GM18511 (cell line): ENCODE data around the gene SLX9.
A peak's percentile ranks its signal among the peaks of the same experiment; 100 is the strongest.

Source experiments
- ATAC-seq: cut with Tn5 transposase; IDR thresholded peaks from one replicate; pipeline ENCODE4 v1.9.1; 2021; ENCODE audit warnings: mild to moderate bottlenecking, moderate library complexity; ENCODE audit not compliant: unreplicated experiment

Gene SLX9

GRCh38 chr21:44929242-44929798 lies 10.5 kb upstream of the SLX9 start:
- ATAC-seq: no peak

- no peak for ATAC-seq
Measured at GRCh38 chr21:44929799-44930542, 9.9 kb upstream of the SLX9 start.

GRCh38 chr21:44930543-44930981 lies 9.3 kb upstream of the SLX9 start:
- no peak for ATAC-seq

- no peak for ATAC-seq
Measured at GRCh38 chr21:44931137-44931500, 8.7 kb upstream of the SLX9 start.

- ATAC-seq: no peak
Measured at GRCh38 chr21:44931501-44932407, 8.1 kb upstream of the SLX9 start.

GRCh38 chr21:44932408-44933181 lies 7.2 kb upstream of the SLX9 start:
- ATAC-seq: no peak

GRCh38 chr21:44933199-44933917 lies 6.5 kb upstream of the SLX9 start:
- no peak for ATAC-seq

GRCh38 chr21:44933918-44934260 lies 5.9 kb upstream of the SLX9 start:
- no peak for ATAC-seq

- no peak for ATAC-seq
Measured at GRCh38 chr21:44934276-44934675, 5.6 kb upstream of the SLX9 start.

- no peak for ATAC-seq
Measured at GRCh38 chr21:44934797-44935532, 4.9 kb upstream of the SLX9 start.

GRCh38 chr21:44935533-44935927 lies 4.3 kb upstream of the SLX9 start:
- no peak for ATAC-seq

GRCh38 chr21:44938772-44939531 lies 877 bp upstream of the SLX9 start:
- no peak for ATAC-seq

GRCh38 chr21:44940116-44940631 lies 345 bp downstream of the SLX9 start:
- ATAC-seq: peak; percentile 40

- ATAC-seq: no peak
Measured at GRCh38 chr21:44941567-44941966, 1.7 kb downstream of the SLX9 start.

GRCh38 chr21:44942566-44942965 lies 2.7 kb downstream of the SLX9 start:
- no peak for ATAC-seq

- no peak for ATAC-seq
Measured at GRCh38 chr21:44943005-44943685, 3.3 kb downstream of the SLX9 start.

- no peak for ATAC-seq
Measured at GRCh38 chr21:44943686-44944550, 4.1 kb downstream of the SLX9 start.
